Erythroblast (primary cell): ENCODE measurements around the gene TAF1C.

Experiments
- GATA1 ChIP-seq: IDR thresholded peaks from 2 replicates; pipeline ENCODE4 v1.6.1; 2011; ENCODE audit warnings: low read depth, mild to moderate bottlenecking, control low read depth, low read length, moderate library complexity
- POLR2A ChIP-seq: IDR thresholded peaks from 2 replicates; pipeline ENCODE4 v1.6.1; 2011; ENCODE audit warnings: mild to moderate bottlenecking, low read length

- TF ChIP-seq POLR2A (no peak), GATA1 (no peak)
These were observed 10.0 kb upstream of the TAF1C start for GRCh38 chr16:84196727-84197394.
